Measurements from ENCODE around the gene SOX5.

Gene SOX5

GRCh38 chr12:23687947-23688346 is 261.5 kb downstream of the SOX5 start:
- DNase-seq (ENCODE audit: low read depth in 2 of 2), result no peak

GRCh38 chr12:23686095-23686494 is 263.4 kb downstream of the SOX5 start:
- DNase-seq (ENCODE audit: low read depth in 2 of 2), result no peak

GRCh38 chr12:23684121-23684520 is 265.3 kb downstream of the SOX5 start:
- DNase-seq (ENCODE audit: low read depth in 2 of 2), result no peak

GRCh38 chr12:23681237-23681636 is 268.2 kb downstream of the SOX5 start:
- DNase-seq (ENCODE audit: low read depth in 2 of 2), result no peak

- DNase-seq (ENCODE audit: low read depth in 2 of 2), result no peak
Observed at GRCh38 chr12:23674064-23674463, 275.4 kb downstream of the SOX5 start.

- DNase-seq (ENCODE audit: low read depth in 2 of 2), result no peak
Observed at GRCh38 chr12:23671881-23672280, 277.6 kb downstream of the SOX5 start.

- no peak for DNase-seq (ENCODE audit: low read depth in 2 of 2)
Observed at GRCh38 chr12:23670684-23671083, 278.8 kb downstream of the SOX5 start.

GRCh38 chr12:23669691-23670090 is 279.8 kb downstream of the SOX5 start:
- no peak for DNase-seq (ENCODE audit: low read depth in 2 of 2)

GRCh38 chr12:23666866-23667265 is 282.6 kb downstream of the SOX5 start:
- DNase-seq (ENCODE audit: low read depth in 2 of 2), result no peak

- DNase-seq (ENCODE audit: low read depth in 2 of 2), result no peak
Observed at GRCh38 chr12:23662966-23663365, 286.5 kb downstream of the SOX5 start.

GRCh38 chr12:23659131-23659530 is 290.3 kb downstream of the SOX5 start:
- no peak for DNase-seq (ENCODE audit: low read depth in 2 of 2)

- DNase-seq (ENCODE audit: low read depth in 2 of 2), result no peak
Observed at GRCh38 chr12:23657598-23657997, 291.9 kb downstream of the SOX5 start.

GRCh38 chr12:23655884-23656283 is 293.6 kb downstream of the SOX5 start:
- DNase-seq (ENCODE audit: low read depth in 2 of 2), result no peak

GRCh38 chr12:23655112-23655511 is 294.4 kb downstream of the SOX5 start:
- no peak for DNase-seq (ENCODE audit: low read depth in 2 of 2)

GRCh38 chr12:23648546-23648945 is 300.9 kb downstream of the SOX5 start:
- DNase-seq (ENCODE audit: low read depth in 2 of 2), result no peak

GRCh38 chr12:23640754-23641153 is 308.7 kb downstream of the SOX5 start:
- DNase-seq (ENCODE audit: low read depth in 2 of 2), result no peak

GRCh38 chr12:23634344-23634743 is 315.1 kb downstream of the SOX5 start:
- no peak for DNase-seq (ENCODE audit: low read depth in 2 of 2)

GRCh38 chr12:23631786-23632377 is 317.6 kb downstream of the SOX5 start:
- DNase-seq (ENCODE audit: low read depth in 2 of 2), result no peak

- no peak for DNase-seq (ENCODE audit: low read depth in 2 of 2)
Observed at GRCh38 chr12:23630524-23630923, 318.9 kb downstream of the SOX5 start.

GRCh38 chr12:23628806-23629205 is 320.7 kb downstream of the SOX5 start:
- DNase-seq (ENCODE audit: low read depth in 2 of 2), result no peak

GRCh38 chr12:23626791-23627190 is 322.7 kb downstream of the SOX5 start:
- DNase-seq (ENCODE audit: low read depth in 2 of 2), result no peak

GRCh38 chr12:23621900-23622299 is 327.6 kb downstream of the SOX5 start:
- no peak for DNase-seq (ENCODE audit: low read depth in 2 of 2)

GRCh38 chr12:23618718-23619117 is 330.8 kb downstream of the SOX5 start:
- no peak for DNase-seq (ENCODE audit: low read depth in 2 of 2)

- DNase-seq (ENCODE audit: low read depth in 2 of 2), result no peak
Observed at GRCh38 chr12:23617749-23618148, 331.7 kb downstream of the SOX5 start.

Data from stimulated activated CD4-positive, alpha-beta T cell treated with anti-CD3 and anti-CD28 coated beads, Interleukin-1b, Interleukin-23, amount 100 ng/mL, for 1 hour (primary cell).